HG03575 (cell line): ENCODE data around the gene ZNF747.

ENCODE experiments used
- ATAC-seq: cut with Tn5 transposase; IDR thresholded peaks from one replicate; pipeline ENCODE4 v1.9.1; 2021; ENCODE audit not compliant: unreplicated experiment, insufficient number of reproducible peaks, low FRiP score; ENCODE audit errors: extremely low read depth

Gene ZNF747

DNA sequence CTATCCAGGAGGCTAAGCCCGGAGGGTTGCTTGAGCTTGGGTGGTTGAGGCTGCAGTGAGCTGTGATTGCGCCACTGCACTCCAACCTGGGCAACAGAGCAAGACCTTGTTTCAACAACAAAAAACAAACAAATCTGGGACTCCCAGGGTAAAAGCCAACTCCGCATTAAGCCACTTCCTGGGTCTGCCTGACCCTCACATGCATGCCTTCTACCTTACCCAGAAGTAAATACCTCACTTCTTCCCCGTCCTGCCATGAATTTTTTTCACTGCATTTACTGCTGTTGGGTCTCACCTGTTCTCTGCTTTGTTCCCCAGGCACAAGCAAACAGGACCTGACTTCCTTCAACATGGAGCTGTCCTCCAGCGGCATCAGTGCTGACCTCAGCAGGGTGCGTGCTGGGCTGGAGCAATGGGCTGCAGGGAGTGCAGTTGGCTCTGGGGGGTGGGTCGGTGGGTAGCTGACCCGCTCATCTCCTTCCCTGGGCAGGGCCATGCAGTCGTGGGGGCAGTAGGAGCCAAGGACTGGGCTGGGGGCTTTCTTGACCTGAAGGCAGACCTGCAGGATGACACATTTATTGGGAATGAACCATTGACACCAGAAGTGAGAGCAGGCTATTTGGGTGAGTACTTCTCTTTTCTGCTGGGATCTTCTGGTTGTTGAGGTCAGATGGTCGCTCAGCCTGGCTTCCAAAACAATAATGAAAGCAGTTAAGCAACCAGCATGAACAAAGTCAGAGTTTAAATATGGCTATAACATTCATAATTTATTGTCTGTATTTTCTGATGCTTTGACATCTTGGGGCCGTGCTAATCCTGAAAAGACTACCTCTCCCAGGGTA lies 45.7 kb downstream of the ZNF747 start:
- no peak for ATAC-seq

DNA sequence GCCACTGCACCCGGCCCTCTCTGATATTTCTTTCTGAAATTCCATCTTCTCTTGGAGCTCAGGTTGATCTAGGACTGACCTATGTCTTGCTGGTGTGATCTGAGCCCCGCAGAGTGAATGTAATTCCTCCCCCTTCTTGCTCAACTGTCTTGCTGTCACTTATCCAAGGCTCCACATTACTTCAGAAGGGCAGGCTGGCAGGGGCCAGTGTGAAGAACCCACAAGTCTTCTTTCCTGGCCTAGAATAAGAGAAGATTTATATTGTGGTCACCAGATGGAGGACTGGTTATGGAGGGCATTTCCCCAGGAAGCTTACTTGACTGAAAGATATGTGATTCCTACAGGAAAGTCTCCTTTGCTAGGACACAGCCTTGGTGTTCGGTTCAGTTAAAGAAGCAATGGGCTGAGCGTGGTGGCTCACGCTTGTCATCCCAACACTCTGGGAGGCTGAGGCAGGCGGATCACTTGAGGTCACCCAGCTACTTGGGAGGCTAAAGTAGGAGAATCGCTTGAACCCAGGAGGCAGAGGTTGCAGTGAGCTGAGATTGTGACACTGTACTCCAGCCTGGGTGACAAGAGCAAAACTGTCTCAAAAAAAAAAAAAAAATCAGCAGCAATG lies 48.7 kb downstream of the ZNF747 start:
- no peak for ATAC-seq

DNA sequence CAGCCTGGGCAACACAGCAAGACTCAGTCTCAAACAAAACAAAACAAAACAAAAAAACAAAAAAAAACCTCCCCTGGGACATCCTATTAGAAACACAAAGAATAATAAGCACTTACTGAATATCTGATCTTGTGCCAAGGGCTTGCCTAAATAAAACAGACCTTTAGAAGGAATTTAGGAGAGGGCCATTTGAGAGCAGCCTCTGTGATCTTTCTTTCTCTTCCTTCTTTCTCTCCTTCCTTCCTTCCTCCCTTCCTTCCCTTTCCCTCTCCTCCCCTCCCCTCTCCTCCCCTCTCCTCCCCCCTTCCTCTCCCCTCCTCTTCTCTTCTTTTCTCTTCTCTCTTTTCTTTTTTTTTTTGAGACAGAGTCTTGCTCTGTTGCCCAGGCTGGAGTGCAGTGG lies 49.8 kb downstream of the ZNF747 start:
- no peak for ATAC-seq

DNA sequence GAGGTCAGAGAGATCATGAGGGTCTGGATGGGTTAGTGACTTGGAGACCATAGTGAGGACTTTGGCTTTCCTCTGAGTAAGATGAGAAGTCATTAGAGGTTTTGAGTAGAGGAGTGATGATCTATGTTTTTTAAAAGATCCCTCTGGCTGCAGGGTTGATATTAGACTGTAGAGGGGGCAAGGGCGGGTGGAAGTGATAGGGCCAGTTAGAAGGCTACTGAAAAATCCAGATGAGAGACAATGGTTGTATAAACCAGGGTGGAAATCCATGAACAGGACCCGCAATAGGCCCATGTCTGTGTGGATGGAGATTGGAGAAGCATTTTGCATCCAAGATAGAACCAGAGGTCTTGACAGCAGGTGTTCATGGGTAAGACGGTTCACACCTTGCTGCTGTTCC lies 52.3 kb downstream of the ZNF747 start:
- ATAC-seq = no peak

DNA sequence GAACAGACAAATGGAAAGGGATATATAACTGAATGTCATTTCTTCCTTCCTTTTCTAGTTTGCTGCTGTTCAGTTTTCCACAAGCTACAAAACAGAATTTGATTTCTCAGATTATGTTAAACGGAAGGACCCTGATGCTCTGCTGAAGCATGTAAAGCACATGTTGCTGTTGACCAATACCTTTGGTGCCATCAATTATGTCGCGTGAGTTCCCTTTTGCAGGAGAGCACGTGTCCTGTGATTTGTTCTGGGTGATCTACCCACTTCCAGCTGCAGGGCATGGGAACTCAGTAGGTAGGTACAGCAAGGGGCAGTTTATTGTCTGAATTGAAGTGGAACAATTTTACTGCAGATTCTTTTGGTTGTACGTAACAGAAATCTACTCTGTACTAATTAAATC lies 53.3 kb downstream of the ZNF747 start:
- no peak for ATAC-seq
